Mucosa of rectum (tissue), 2 donors: ENCODE data around the gene ADCY10.
A peak's percentile ranks its signal among the peaks of the same experiment; 100 is the strongest.

Source experiments
- H3K27ac ChIP-seq, 2 donors: one replicate each; pipeline ENCODE4 v1.7.0; 2013; ENCODE audit warnings: inconsistent platforms in 2 of 2, low read depth in 2 of 2, low read length in 2 of 2
- H3K27me3 ChIP-seq, 2 donors: one replicate each; pipeline ENCODE4 v1.7.0; 2013; ENCODE audit warnings: low read length in 2 of 2; ENCODE audit not compliant: control insufficient read depth in 2 of 2, insufficient read depth in 2 of 2
- H3K36me3 ChIP-seq, 2 donors: one replicate each; pipeline ENCODE4 v1.7.0; 2013; ENCODE audit warnings: low read length in 2 of 2; ENCODE audit not compliant: control insufficient read depth in 2 of 2, insufficient read depth in 2 of 2
- H3K4me1 ChIP-seq, 2 donors: one replicate each; pipeline ENCODE4 v1.7.0; 2013; ENCODE audit warnings: low read length in 2 of 2, mild to moderate bottlenecking in 1 of 2; ENCODE audit not compliant: control insufficient read depth in 2 of 2, insufficient read depth in 2 of 2
- H3K4me3 ChIP-seq, 2 donors: one replicate each; pipeline ENCODE4 v1.7.0; 2013; ENCODE audit warnings: low read length in 2 of 2
- H3K9ac ChIP-seq, 2 donors: one replicate each; pipeline ENCODE4 v1.7.0; 2013; ENCODE audit warnings: low read length in 2 of 2, low read depth in 1 of 2, mild to moderate bottlenecking in 1 of 2
- H3K9me3 ChIP-seq, 2 donors: one replicate each; pipeline ENCODE4 v1.7.0; 2013; ENCODE audit warnings: low read length in 2 of 2; ENCODE audit not compliant: control insufficient read depth in 2 of 2
- donor health status: healthy.
- donor health status: Normal muscosa, but diverticular disease.

The ADCY10 gene, protein sequence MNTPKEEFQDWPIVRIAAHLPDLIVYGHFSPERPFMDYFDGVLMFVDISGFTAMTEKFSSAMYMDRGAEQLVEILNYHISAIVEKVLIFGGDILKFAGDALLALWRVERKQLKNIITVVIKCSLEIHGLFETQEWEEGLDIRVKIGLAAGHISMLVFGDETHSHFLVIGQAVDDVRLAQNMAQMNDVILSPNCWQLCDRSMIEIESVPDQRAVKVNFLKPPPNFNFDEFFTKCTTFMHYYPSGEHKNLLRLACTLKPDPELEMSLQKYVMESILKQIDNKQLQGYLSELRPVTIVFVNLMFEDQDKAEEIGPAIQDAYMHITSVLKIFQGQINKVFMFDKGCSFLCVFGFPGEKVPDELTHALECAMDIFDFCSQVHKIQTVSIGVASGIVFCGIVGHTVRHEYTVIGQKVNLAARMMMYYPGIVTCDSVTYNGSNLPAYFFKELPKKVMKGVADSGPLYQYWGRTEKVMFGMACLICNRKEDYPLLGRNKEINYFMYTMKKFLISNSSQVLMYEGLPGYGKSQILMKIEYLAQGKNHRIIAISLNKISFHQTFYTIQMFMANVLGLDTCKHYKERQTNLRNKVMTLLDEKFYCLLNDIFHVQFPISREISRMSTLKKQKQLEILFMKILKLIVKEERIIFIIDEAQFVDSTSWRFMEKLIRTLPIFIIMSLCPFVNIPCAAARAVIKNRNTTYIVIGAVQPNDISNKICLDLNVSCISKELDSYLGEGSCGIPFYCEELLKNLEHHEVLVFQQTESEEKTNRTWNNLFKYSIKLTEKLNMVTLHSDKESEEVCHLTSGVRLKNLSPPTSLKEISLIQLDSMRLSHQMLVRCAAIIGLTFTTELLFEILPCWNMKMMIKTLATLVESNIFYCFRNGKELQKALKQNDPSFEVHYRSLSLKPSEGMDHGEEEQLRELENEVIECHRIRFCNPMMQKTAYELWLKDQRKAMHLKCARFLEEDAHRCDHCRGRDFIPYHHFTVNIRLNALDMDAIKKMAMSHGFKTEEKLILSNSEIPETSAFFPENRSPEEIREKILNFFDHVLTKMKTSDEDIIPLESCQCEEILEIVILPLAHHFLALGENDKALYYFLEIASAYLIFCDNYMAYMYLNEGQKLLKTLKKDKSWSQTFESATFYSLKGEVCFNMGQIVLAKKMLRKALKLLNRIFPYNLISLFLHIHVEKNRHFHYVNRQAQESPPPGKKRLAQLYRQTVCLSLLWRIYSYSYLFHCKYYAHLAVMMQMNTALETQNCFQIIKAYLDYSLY (N-terminal part only)

GRCh38 chr1:167913895-167914496 is at the start of gene ADCY10:
Gene ADCY10 (minus strand): TSS chr1:167914134. CDS start chr1:167905140, 8,994 bp downstream.
- Histone ChIP-seq H3K4me1 (peaks cover 4 to 9% of the 10 kb centered on the region in 2 donors), H3K9me3 (peaks cover 0 to 2% of the 10 kb centered on the region in 2 donors), H3K27me3 (no peaks in the 10 kb centered on the region), H3K9ac (no peak within 1 kb of the TSS), H3K36me3 (peaks cover 7 to 10% of the 10 kb centered on the region in 2 donors), H3K27ac (no peak within 1 kb of the TSS), H3K4me3 (no peak within 1 kb of the TSS)

- Histone ChIP-seq H3K4me1 (no peaks in the 10 kb centered on the region), H3K9me3 (no peaks in the 10 kb centered on the region), H3K36me3 (peaks cover 12 to 21% of the 10 kb centered on the region in 2 donors), H3K9ac (no peak overlapping the region), H3K27me3 (no peaks in the 10 kb centered on the region), H3K27ac (no peak overlapping the region), H3K4me3 (no peak overlapping the region)
Measured at GRCh38 chr1:167957710-167958109, 43.8 kb upstream of the ADCY10 start.

DNA sequence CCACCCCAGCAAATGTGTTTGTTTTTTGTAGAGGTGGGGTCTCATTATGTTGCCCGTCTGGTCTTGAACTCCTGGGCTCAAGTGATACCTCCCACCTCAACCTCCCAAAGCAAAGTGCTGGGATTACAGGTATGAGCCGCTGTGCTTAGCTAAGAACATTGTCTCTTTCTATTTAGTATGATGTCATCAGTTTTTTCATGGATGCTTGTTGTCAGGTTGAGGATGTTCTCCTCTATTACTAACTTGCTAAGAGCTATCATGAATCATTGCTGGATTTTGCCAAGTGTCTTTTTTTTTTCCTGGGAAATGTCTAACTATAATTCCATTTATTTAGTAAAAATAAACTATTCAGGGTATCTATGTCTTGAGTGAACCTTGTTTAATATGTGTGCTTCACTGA is 42.0 kb upstream of the ADCY10 start:
- H3K9me3 ChIP-seq, result no peaks in the 10 kb centered on the region
- H3K27me3 ChIP-seq, result no peaks in the 10 kb centered on the region
- peaks cover 0 to under 1% of the 10 kb centered on the region in 2 donors for H3K4me1 ChIP-seq
- H3K9ac ChIP-seq, result no peak overlapping the region
- no peak overlapping the region for H3K4me3 ChIP-seq
- peaks cover 17 to 26% of the 10 kb centered on the region in 2 donors for H3K36me3 ChIP-seq
- H3K27ac ChIP-seq, result no peak overlapping the region

DNA sequence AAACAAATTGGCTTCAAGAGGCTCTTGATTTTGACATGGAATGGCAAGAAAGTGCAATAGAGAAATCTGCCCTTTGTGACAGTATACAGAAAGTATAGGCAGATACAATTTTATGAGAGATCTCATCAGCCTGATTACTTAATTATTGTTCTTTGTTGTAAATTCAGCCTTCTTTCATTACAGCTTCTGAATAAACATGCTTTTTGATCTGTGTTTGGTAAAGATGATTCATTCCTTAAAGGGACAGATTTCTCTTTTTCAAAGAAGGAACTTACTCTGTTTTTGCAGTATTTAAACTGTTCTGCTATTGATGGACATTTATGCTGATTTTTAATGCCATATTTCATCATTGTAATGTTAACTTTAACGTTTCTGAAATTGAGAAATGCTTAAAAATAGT is 36.6 kb upstream of the ADCY10 start:
- H3K9ac ChIP-seq, result no peak overlapping the region
- H3K27ac ChIP-seq, result no peak overlapping the region
- peaks cover 6 to 8% of the 10 kb centered on the region in 2 donors for H3K4me1 ChIP-seq

DNA sequence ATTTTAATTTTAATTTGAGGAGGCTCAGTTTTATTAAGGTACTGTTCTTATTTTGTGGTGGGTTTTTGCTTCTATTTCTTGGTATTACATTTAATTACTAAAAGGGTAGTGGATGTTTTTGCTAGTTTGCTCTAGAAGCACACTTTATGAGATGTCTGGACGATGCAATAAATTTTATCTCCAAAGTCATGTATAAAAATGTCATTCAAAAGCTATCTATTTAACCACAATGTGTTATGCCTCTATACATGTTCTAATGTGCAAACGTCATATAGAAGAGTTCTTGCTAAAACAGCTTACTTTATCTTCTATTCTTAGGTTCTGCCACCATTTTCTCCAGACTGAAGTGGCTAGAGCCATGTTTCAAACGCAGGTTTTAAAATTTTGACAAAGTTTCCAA is 35.9 kb upstream of the ADCY10 start:
- no peaks in the 10 kb centered on the region for H3K27me3 ChIP-seq
- no peak overlapping the region for H3K9ac ChIP-seq
- peaks cover 17% of the 10 kb centered on the region in 2 donors for H3K36me3 ChIP-seq
- no peak overlapping the region for H3K27ac ChIP-seq
- peaks cover 6 to 8% of the 10 kb centered on the region in 2 donors for H3K4me1 ChIP-seq
- H3K4me3 ChIP-seq, result no peak overlapping the region
- no peaks in the 10 kb centered on the region for H3K9me3 ChIP-seq

More for the DNA sequence above, 36.6 kb upstream of the ADCY10 start:
- no peaks in the 10 kb centered on the region for H3K27me3 ChIP-seq
- peaks cover 17 to 22% of the 10 kb centered on the region in 2 donors for H3K36me3 ChIP-seq
- no peak overlapping the region for H3K4me3 ChIP-seq
- H3K9me3 ChIP-seq, result no peaks in the 10 kb centered on the region

GRCh38 chr1:167947733-167948132 is 33.8 kb upstream of the ADCY10 start:
- H3K4me3 ChIP-seq, result no peak overlapping the region
- no peaks in the 10 kb centered on the region for H3K27me3 ChIP-seq
- no peak overlapping the region for H3K9ac ChIP-seq
- H3K9me3 ChIP-seq, result no peaks in the 10 kb centered on the region
- H3K36me3 ChIP-seq, result peaks cover 5 to 8% of the 10 kb centered on the region in 2 donors
- H3K27ac ChIP-seq, result no peak overlapping the region
- peaks cover 6 to 8% of the 10 kb centered on the region in 2 donors for H3K4me1 ChIP-seq

- Histone ChIP-seq H3K27me3 (no peaks in the 10 kb centered on the region), H3K27ac (no peak overlapping the region), H3K4me3 (no peak overlapping the region), H3K9me3 (no peaks in the 10 kb centered on the region), H3K4me1 (peaks cover 3% of the 10 kb centered on the region in 2 donors), H3K9ac (no peak overlapping the region), H3K36me3 (peaks cover 0 to 3% of the 10 kb centered on the region in 2 donors)
Measured at GRCh38 chr1:167943541-167943940, 29.6 kb upstream of the ADCY10 start.

DNA sequence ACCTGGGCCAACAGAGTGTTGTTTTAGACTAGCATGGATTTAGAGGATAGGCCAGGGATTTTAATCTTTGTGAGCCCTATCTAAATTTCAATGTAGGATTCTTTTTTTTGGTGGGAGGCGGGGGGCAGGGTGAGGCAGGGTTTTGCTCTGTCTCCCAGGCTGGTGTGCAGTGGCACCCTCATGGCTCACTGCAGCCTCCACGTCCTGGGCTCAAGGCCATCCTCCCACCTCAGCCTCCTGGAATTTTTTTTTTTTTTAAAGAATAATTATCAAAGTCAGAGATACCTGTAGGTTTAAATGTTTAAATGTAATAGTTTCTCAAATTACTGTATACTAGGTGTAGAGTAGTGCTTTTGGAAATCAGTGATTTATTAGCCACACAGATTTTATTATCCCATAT is 26.3 kb upstream of the ADCY10 start:
- Histone ChIP-seq H3K4me1 (peaks cover 0 to 4% of the 10 kb centered on the region in 2 donors), H3K9me3 (no peaks in the 10 kb centered on the region), H3K27me3 (no peaks in the 10 kb centered on the region), H3K4me3 (no peak overlapping the region), H3K9ac (no peak overlapping the region), H3K36me3 (peaks cover 2 to 3% of the 10 kb centered on the region in 2 donors), H3K27ac (no peak overlapping the region)

DNA sequence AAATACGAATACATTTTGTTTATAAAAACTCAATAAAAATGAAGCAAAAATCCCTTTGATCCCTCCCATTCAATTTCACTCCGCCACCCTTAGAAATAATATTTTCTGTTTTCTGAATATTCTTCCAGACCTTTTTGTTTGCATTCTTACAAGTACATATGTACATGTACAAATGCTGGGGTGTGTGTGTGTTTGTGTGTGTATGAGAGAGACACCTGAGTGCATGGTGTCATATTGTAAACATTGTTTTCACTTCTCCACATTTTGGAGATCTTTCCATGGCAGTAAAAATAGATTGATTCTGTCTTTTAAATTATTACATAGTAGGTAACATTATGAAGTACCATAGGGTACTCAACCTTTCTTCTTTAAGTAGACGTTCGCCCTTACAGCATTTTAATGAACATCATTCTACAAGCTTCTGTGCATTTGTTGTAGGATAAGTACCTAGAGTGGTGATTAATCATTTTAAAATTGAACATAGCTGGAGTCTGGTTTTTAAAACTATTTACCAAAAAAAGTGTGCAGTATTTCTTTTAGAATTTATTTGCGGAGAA is 24.2 kb upstream of the ADCY10 start:
- H3K36me3 ChIP-seq, result peaks cover 0 to 2% of the 10 kb centered on the region in 2 donors
- peak overlapping the region; percentile 90 to 98 for H3K9ac ChIP-seq
- H3K27me3 ChIP-seq, result no peaks in the 10 kb centered on the region
- peak overlapping the region in 1 of 2 donors; percentile 100 for H3K27ac ChIP-seq
- peak overlapping the region; percentile 72 to 100 for H3K4me3 ChIP-seq
- no peaks in the 10 kb centered on the region for H3K9me3 ChIP-seq
- H3K4me1 ChIP-seq, result peaks cover 7 to 17% of the 10 kb centered on the region in 2 donors
